ENCODE measurements around the gene ZRSR2.

ZRSR2 gene

GRCh38 chrX:15864023-15864422 lies 73.7 kb downstream of the ZRSR2 start:
- Histone ChIP-seq H3K4me3 (ENCODE audit: low read length) (no peak overlapping the region), H3K36me3 (ENCODE audit: insufficient read depth, low read length) (no peaks in the 10 kb centered on the region), H2AFZ (ENCODE audit: low read depth, low read length) (no peak overlapping the region), H3K27me3 (ENCODE audit: insufficient read depth, low read length) (no peaks in the 10 kb centered on the region), H3K9me3 (ENCODE audit: low read length) (no peaks in the 10 kb centered on the region), H3K4me1 (ENCODE audit: insufficient read depth, low read length) (peaks cover 16% of the 10 kb centered on the region)

DNA sequence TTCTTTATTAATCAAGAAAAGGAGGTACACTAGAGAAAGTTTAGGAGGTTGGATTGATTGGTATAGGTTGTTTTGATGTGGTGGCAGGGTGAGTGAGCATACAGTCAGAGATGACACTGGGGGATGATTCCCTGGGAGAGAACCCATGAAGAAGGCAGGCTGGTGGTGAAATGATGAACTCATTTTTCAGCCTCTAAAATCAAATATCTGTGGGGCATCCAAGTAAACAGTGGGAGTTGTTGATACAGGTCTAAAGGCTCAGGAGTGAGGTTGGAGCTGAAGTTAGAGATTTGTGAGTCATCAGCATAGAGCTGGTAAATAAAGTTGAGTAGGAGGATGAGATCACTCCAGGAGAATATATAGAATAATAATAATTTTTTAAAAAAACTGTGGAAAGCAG lies 74.3 kb downstream of the ZRSR2 start:
- Histone ChIP-seq H3K36me3 (ENCODE audit: insufficient read depth, low read length) (no peaks in the 10 kb centered on the region), H2AFZ (ENCODE audit: low read depth, low read length) (no peak overlapping the region), H3K4me1 (ENCODE audit: insufficient read depth, low read length) (peaks cover 16% of the 10 kb centered on the region), H3K4me3 (ENCODE audit: low read length) (no peak overlapping the region), H3K9me3 (ENCODE audit: low read length) (no peaks in the 10 kb centered on the region), H3K27me3 (ENCODE audit: insufficient read depth, low read length) (no peaks in the 10 kb centered on the region)

GRCh38 chrX:15866147-15866546 lies 75.9 kb downstream of the ZRSR2 start:
- Histone ChIP-seq H3K27me3 (ENCODE audit: insufficient read depth, low read length) (no peaks in the 10 kb centered on the region), H3K4me3 (ENCODE audit: low read length) (no peak overlapping the region), H2AFZ (ENCODE audit: low read depth, low read length) (no peak overlapping the region), H3K9me3 (ENCODE audit: low read length) (no peaks in the 10 kb centered on the region), H3K36me3 (ENCODE audit: insufficient read depth, low read length) (no peaks in the 10 kb centered on the region), H3K4me1 (ENCODE audit: insufficient read depth, low read length) (peaks cover 16% of the 10 kb centered on the region)

- H3K4me3 ChIP-seq (ENCODE audit: low read length), result no peak overlapping the region
- H3K9me3 ChIP-seq (ENCODE audit: low read length), result no peaks in the 10 kb centered on the region
- peaks cover 5% of the 10 kb centered on the region for H3K4me1 ChIP-seq (ENCODE audit: insufficient read depth, low read length)
- no peak overlapping the region for H2AFZ ChIP-seq (ENCODE audit: low read depth, low read length)
- no peaks in the 10 kb centered on the region for H3K36me3 ChIP-seq (ENCODE audit: insufficient read depth, low read length)
- no peaks in the 10 kb centered on the region for H3K27me3 ChIP-seq (ENCODE audit: insufficient read depth, low read length)
Measured at GRCh38 chrX:15869695-15870094, 79.4 kb downstream of the ZRSR2 start.

DNA sequence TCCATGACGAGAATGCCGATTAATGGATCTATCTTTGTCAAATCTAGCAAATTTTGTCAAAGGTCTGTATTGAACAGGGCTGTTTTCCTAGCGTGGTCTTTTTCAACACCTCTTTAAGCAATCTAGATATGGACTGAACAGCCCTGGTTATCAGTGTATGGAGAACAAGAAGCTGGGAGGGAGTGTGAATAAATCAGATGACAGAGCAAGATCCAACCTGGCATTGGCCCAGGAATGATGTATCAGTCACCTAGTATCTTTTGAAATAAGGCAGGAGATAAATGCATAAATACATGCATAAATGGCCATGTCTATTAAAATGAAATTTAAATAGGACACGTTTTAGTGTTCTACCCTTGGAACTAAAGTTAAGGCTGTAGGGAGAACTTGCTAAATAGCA lies 80.0 kb downstream of the ZRSR2 start:
- Histone ChIP-seq H3K27me3 (ENCODE audit: insufficient read depth, low read length) (no peaks in the 10 kb centered on the region), H3K9me3 (ENCODE audit: low read length) (no peaks in the 10 kb centered on the region), H3K4me1 (ENCODE audit: insufficient read depth, low read length) (peaks cover under 1% of the 10 kb centered on the region), H3K36me3 (ENCODE audit: insufficient read depth, low read length) (no peaks in the 10 kb centered on the region), H2AFZ (ENCODE audit: low read depth, low read length) (no peak overlapping the region), H3K4me3 (ENCODE audit: low read length) (no peak overlapping the region)
